ENCODE data around the gene TAF6. TPM values are rescaled to one million over a fixed set of nuclear protein-coding genes. Genes with fewer than 3 reads are reported as not detected.
"Not testable (repeated sequence)": the region's sequence is repeated elsewhere in the genome, so short reads cannot be mapped to it uniquely, and the experiment has no call there.

The TAF6 gene
- total and polyA plus RNA-seq, 9 of the 15 experiments (the other 6 are each of a cell fraction or from before 2014, with no cell fraction given) = 0.78 to 78.7 (median 21.3) TPM

- BruUV-seq (replicated peaks); H4K20me1 ChIP-seq (replicated peaks; ENCODE audit: control insufficient read depth, insufficient read depth, low read length); H3K4me2 ChIP-seq (ENCODE audit: insufficient read depth, low read length); H3K4me3 ChIP-seq; H3K27me3 ChIP-seq (ENCODE audit: control insufficient read depth in 2 of 2, insufficient read depth in 2 of 2, low read length in 2 of 2); H3K9me3 ChIP-seq (replicated peaks; ENCODE audit: control insufficient read depth, insufficient read depth, low read depth, low read length); H3K9ac ChIP-seq (ENCODE audit: insufficient read depth in 1 of 2, low read depth in 2 of 2, low read length in 2 of 2); FAIRE-seq; DNase-seq (ENCODE audit: extremely low read depth in 1 of 4, low spot score in 3 of 4); H3K27ac ChIP-seq (ENCODE audit: extremely low read depth, low read depth, low read length); H3K9me1 ChIP-seq (ENCODE audit: control insufficient read depth, insufficient read depth, low read length); H3K36me3 ChIP-seq (ENCODE audit: control insufficient read depth, insufficient read depth, low read length); ATAC-seq: not testable (repeated sequence)
- peak overlapping the region; percentile 85; the same call in 1 of the 2 replicates for H2AFZ ChIP-seq (ENCODE audit: low read depth, low read length)
- in situ Hi-C loops (cut with MboI) (loop anchor here (5.0 kb wide), 2 partner anchors 82 to 217 kb away; no protein-coding TSS in a partner anchor), intact Hi-C loops (cut with micrococcal nuclease) (loop anchor here (2.0 kb wide), 1 partner anchor 211 kb away; the partner anchor contains the start of gene TRIM4)
- 79% methylated on average over 1 of the region's 1 CpG for WGBS (ENCODE audit: insufficient coverage, low coverage, missing lambda C conversion rate)
- CTCF ChIA-PET (ENCODE audit: low intra/inter-chr PET ratio) = interaction anchor here (0.6 to 4.8 kb wide), 6 partner anchors 13 to 217 kb away, joined by 3 to 54 read pairs (median 8); no protein-coding TSS in a partner anchor
- peaks cover 16% of the 10 kb centered on the region for H3K79me2 ChIP-seq (ENCODE audit: control insufficient read depth, insufficient read depth, low read length)
- POLR2A ChIA-PET = interaction anchor here (0.9 to 1.1 kb wide), 2 partner anchors 11 to 135 kb away, joined by 3 to 4 read pairs; no protein-coding TSS in a partner anchor
- TF ChIP-seq FOXA3 (CRISPR knock-in tag; conservative IDR thresholded peaks at IDR 0.05 in 1 of 2, IDR thresholded peaks at IDR 0.05 in 1 of 2) = peak in 1 of 2 experiments; percentile 75; a peak in 1 of 4 replicates
- TF ChIP-seq ARID4B (CRISPR knock-in tag; IDR thresholded peaks at IDR 0.05) = 0 out of 2 replicates have a peak, but pooled peaks have one; percentile 18
- H3K4me1 ChIP-seq (replicated peaks in 1 of 2; ENCODE audit: control insufficient read depth in 2 of 2, insufficient read depth in 2 of 2, low read length in 2 of 2) = peaks cover 16 to 32% of the 10 kb centered on the region in 2 experiments
Measured at GRCh38 chr7:100130220-100130607, 11.1 kb upstream of the TAF6 start.

Measured in K562 (cell line).